Lower leg skin (tissue), 3 donors: ENCODE data around the gene CCDC187.

ENCODE experiments used
- POLR2A ChIP-seq, 2 donors: fragments of 450-650 bp; IDR thresholded peaks; one replicate each; pipeline ENCODE4 v1.6.1; 2016 to 2017; ENCODE audit warnings: antibody characterized with exemption in 2 of 2, mild to moderate bottlenecking in 1 of 2, moderate library complexity in 1 of 2
- TF ChIP-seq, protein P1 (sequence below), 3 donors: fragments of 450-650 bp; IDR thresholded peaks; one replicate each; pipeline ENCODE4 v1.5.1; 2016; ENCODE audit warnings: antibody characterized with exemption in 3 of 3, mild to moderate bottlenecking in 3 of 3, moderate library complexity in 2 of 3

- no peak for TF ChIP-seq POLR2A (IDR thresholded peaks at IDR 0.05)
- TF ChIP-seq, protein P1, sequence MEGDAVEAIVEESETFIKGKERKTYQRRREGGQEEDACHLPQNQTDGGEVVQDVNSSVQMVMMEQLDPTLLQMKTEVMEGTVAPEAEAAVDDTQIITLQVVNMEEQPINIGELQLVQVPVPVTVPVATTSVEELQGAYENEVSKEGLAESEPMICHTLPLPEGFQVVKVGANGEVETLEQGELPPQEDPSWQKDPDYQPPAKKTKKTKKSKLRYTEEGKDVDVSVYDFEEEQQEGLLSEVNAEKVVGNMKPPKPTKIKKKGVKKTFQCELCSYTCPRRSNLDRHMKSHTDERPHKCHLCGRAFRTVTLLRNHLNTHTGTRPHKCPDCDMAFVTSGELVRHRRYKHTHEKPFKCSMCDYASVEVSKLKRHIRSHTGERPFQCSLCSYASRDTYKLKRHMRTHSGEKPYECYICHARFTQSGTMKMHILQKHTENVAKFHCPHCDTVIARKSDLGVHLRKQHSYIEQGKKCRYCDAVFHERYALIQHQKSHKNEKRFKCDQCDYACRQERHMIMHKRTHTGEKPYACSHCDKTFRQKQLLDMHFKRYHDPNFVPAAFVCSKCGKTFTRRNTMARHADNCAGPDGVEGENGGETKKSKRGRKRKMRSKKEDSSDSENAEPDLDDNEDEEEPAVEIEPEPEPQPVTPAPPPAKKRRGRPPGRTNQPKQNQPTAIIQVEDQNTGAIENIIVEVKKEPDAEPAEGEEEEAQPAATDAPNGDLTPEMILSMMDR (IDR thresholded peaks at IDR 0.05) = no peak
These were observed 55.8 kb downstream of the CCDC187 start for GRCh38 chr9:136247947-136248637.
